Left cardiac atrium (tissue), 4 donors: ENCODE results near the gene SCYGR5. TPM values are rescaled to one million over a fixed set of nuclear protein-coding genes. Genes with fewer than 3 reads are reported as not detected.
"Not testable (repeated sequence)": the region's sequence is repeated elsewhere in the genome, so short reads cannot be mapped to it uniquely, and the experiment has no call there.

Experiments
- ATAC-seq, 2 donors: fragments of 200-7000 bp; cut with Tn5 transposase; one replicate each; pipeline ENCODE4 v1.9.1; 2020; ENCODE audit warnings: mild to moderate bottlenecking in 2 of 2, moderate library complexity in 2 of 2
- DNase-seq: peaks from one replicate; pipeline ENCODE4 v3.0.0-alpha.2; 2020
- intact Hi-C, 2 donors: fragments of 100-400 bp; cut with DNase I; formaldehyde crosslinking; loops; one replicate each; pipeline versions ENCODE4 v1.14.1 to v1.15.1; 2022 to 2023
- total RNA-seq, 2 donors: library from RNA; stranded (reverse); fragmentation: NEBNext Ultra II Directional; extraction: Animal tissue kit (Norgen Biotek cat#: 25700); gene quantifications; one replicate each; pipeline ENCODE4 v1.2.1, GENCODE V29; 2021
- donor health status: DM: no; HTN: yes; CAD: no.
- donor health status: DM: no; HTN: yes; CAD: no; lungs with severe emphysema.
- donor health status: DM: yes; HTN: yes; CAD: no.
- donor health status: Dilated cardiomyopathy.

Gene SCYGR5
- total RNA-seq, 2 donors from 2014 or later: not detected

GRCh38 chr2:227665189-227665940, 1.2 kb upstream of the SCYGR5 start:
- intact Hi-C loops: no loop called here
- DNase-seq (no peak), ATAC-seq (no peak)

GRCh38 chr2:227671170-227671905, 4.7 kb downstream of the SCYGR5 start:
- DNase-seq: no peak
- intact Hi-C loops: loop anchor here in 1 of 2 donors (10.0 kb wide), 1 partner anchor 83 kb away; no protein-coding TSS in a partner anchor
- ATAC-seq: no peak

GRCh38 chr2:227673620-227674019, 7.0 kb downstream of the SCYGR5 start:
- DNase-seq, ATAC-seq: not testable (repeated sequence)
- intact Hi-C loops: loop anchor here in 1 of 2 donors (10.0 kb wide), 1 partner anchor 81 kb away; no protein-coding TSS in a partner anchor

- ATAC-seq: peak in 1 of 2 donors; percentile 61
- intact Hi-C loops: loop anchor here in 1 of 2 donors (10.0 kb wide), 1 partner anchor 80 kb away; no protein-coding TSS in a partner anchor
Measured at GRCh38 chr2:227674485-227674884, 7.9 kb downstream of the SCYGR5 start.

GRCh38 chr2:227677928-227678327, 11.3 kb downstream of the SCYGR5 start:
- intact Hi-C loops: loop anchor here in 1 of 2 donors (10.0 kb wide), 1 partner anchor 77 kb away; no protein-coding TSS in a partner anchor
- DNase-seq: no peak
- ATAC-seq: no peak

More at GRCh38 chr2:227674485-227674884, 7.9 kb downstream of the SCYGR5 start:
- no peak for DNase-seq

GRCh38 chr2:227684258-227684657, 17.7 kb downstream of the SCYGR5 start:
- no peak for ATAC-seq
- intact Hi-C loops: no loop called here

GRCh38 chr2:227687189-227687588, 20.6 kb downstream of the SCYGR5 start:
- ATAC-seq: no peak
- DNase-seq: no peak
- intact Hi-C loops: no loop called here

More at GRCh38 chr2:227684258-227684657, 17.7 kb downstream of the SCYGR5 start:
- DNase-seq: no peak

- no peak for DNase-seq
- intact Hi-C loops: no loop called here
- ATAC-seq: no peak
Measured at GRCh38 chr2:227696990-227697679, 30.5 kb downstream of the SCYGR5 start.

- intact Hi-C loops: no loop called here
- DNase-seq: no peak
- ATAC-seq: no peak
Measured at GRCh38 chr2:227701556-227701955, 35.0 kb downstream of the SCYGR5 start.

- intact Hi-C loops: no loop called here
- DNase-seq (no peak), ATAC-seq (peak; percentile 67 to 88)
Measured at GRCh38 chr2:227703280-227703732, 36.7 kb downstream of the SCYGR5 start.

- intact Hi-C loops: no loop called here
- DNase-seq (no peak), ATAC-seq (peak; percentile 44 to 78)
Measured at GRCh38 chr2:227703961-227704360, 37.4 kb downstream of the SCYGR5 start.

GRCh38 chr2:227706859-227707258, 40.3 kb downstream of the SCYGR5 start:
- ATAC-seq: no peak
- no peak for DNase-seq
- intact Hi-C loops: no loop called here

- no peak for DNase-seq
- intact Hi-C loops: no loop called here
- no peak for ATAC-seq
Measured at GRCh38 chr2:227707390-227707789, 40.8 kb downstream of the SCYGR5 start.

- intact Hi-C loops: no loop called here
- no peak for DNase-seq
Measured at GRCh38 chr2:227710986-227711385, 44.4 kb downstream of the SCYGR5 start.

GRCh38 chr2:227713291-227713690, 46.7 kb downstream of the SCYGR5 start:
- intact Hi-C loops: no loop called here
- no peak for ATAC-seq
- no peak for DNase-seq

More at GRCh38 chr2:227710986-227711385, 44.4 kb downstream of the SCYGR5 start:
- no peak for ATAC-seq

GRCh38 chr2:227716501-227716900, 49.9 kb downstream of the SCYGR5 start:
- DNase-seq (no peak), ATAC-seq (no peak)
- intact Hi-C loops: no loop called here
